DND-41 (cell line): Measurements from ENCODE around the gene TMIGD1.

Experiments
- CTCF ChIP-seq: IDR thresholded peaks from 2 replicates; pipeline ENCODE4 v1.5.1; 2012; ENCODE audit warnings: borderline replicate concordance, low read length, moderate library complexity, mild to moderate bottlenecking; ENCODE audit not compliant: poor library complexity, severe bottlenecking; ENCODE audit errors: extremely low read depth
- EZH2 ChIP-seq: IDR thresholded peaks from 3 replicates; pipeline ENCODE4 v1.6.1; 2012; ENCODE audit warnings: borderline replicate concordance, low read depth, mild to moderate bottlenecking, moderate library complexity, low read length, inconsistent platforms; ENCODE audit not compliant: severe bottlenecking

GRCh38 chr17:30369995-30370394 lies 36.1 kb upstream of the TMIGD1 start:
- no peak for TF ChIP-seq CTCF
- TF ChIP-seq EZH2, result no peak
